HEK293 (cell line): ENCODE data around the gene EIF3B.

Experiments
- CTCF ChIA-PET: fragments of 350-600 bp; formaldehyde crosslinking; extraction: SDS; loops from one replicate; lab custom pipeline; 2021; ENCODE audit warnings: antibody characterized with exemption; lab: Yijun Ruan, JAX
- POLR2A ChIA-PET: fragments of 300-600 bp; formaldehyde crosslinking; extraction: SDS; loops from one replicate; lab custom pipeline; 2020; ENCODE audit warnings: antibody characterized with exemption, inconsistent platforms; lab: Yijun Ruan, JAX
- H3K27ac ChIP-seq: fragments of 200-500 bp; sonication (Bioruptor generic); 2 replicates; pipeline ENCODE4 v1.5.1; 2014; ENCODE audit warnings: low read depth, low read length, control low read depth, inconsistent platforms; ENCODE audit errors: extremely low read depth
- H3K36me3 ChIP-seq, 2 experiments: fragments of 200-500 bp in 1 of 2; sonication (Bioruptor generic) in 1 of 2; 1 replicate in 1 of 2; 2 replicates in 1 of 2; pipeline ENCODE4 v1.5.1; 2014 to 2017; ENCODE audit warnings: inconsistent platforms in 2 of 2, low read length in 2 of 2; ENCODE audit not compliant: control insufficient read depth in 2 of 2, insufficient read depth in 1 of 2
- H3K4me1 ChIP-seq: fragments of 200-500 bp; sonication (Bioruptor generic); 2 replicates; pipeline ENCODE4 v1.5.1; 2014; ENCODE audit warnings: mild to moderate bottlenecking, low read length, inconsistent platforms; ENCODE audit not compliant: control insufficient read depth, insufficient read depth
- H3K4me3 ChIP-seq: 2 replicates; pipeline ENCODE4 v1.5.1; 2011; ENCODE audit warnings: low read depth, mild to moderate bottlenecking, control low read depth, low read length, moderate library complexity
- H3K9me3 ChIP-seq: fragments of 200-500 bp; sonication (Bioruptor generic); 2 replicates; pipeline ENCODE4 v1.5.1; 2014; ENCODE audit warnings: low read depth, low read length, inconsistent platforms; ENCODE audit not compliant: control insufficient read depth, insufficient read depth
- CTCF ChIP-seq: fragments of 450-650 bp; formaldehyde crosslinking; IDR thresholded peaks from 2 replicates; pipeline ENCODE4 v1.5.1; 2016; ENCODE audit warnings: missing biosample characterization, missing genetic modification characterization
- EGR2 ChIP-seq: fragments of 450-650 bp; formaldehyde crosslinking; IDR thresholded peaks from 2 replicates; pipeline ENCODE4 v1.5.1; 2016; ENCODE audit warnings: low read depth, missing biosample characterization, missing genetic modification characterization
- HIC1 ChIP-seq: fragments of 450-650 bp; formaldehyde crosslinking; IDR thresholded peaks from 2 replicates; pipeline ENCODE4 v1.5.1; 2016; ENCODE audit warnings: missing biosample characterization, missing genetic modification characterization
- KLF7 ChIP-seq: fragments of 450-650 bp; formaldehyde crosslinking; IDR thresholded peaks from 2 replicates; pipeline ENCODE4 v1.5.1; 2016; ENCODE audit warnings: missing biosample characterization, missing genetic modification characterization, borderline replicate concordance
- OVOL3 ChIP-seq: fragments of 450-650 bp; formaldehyde crosslinking; IDR thresholded peaks from 2 replicates; pipeline ENCODE4 v1.5.1; 2016; ENCODE audit warnings: missing biosample characterization, missing genetic modification characterization
- PRDM1 ChIP-seq: fragments of 450-650 bp; formaldehyde crosslinking; IDR thresholded peaks from 2 replicates; pipeline ENCODE4; 2016; ENCODE audit warnings: missing biosample characterization, missing genetic modification characterization
- PRDM10 ChIP-seq: fragments of 450-650 bp; formaldehyde crosslinking; IDR thresholded peaks from 2 replicates; pipeline ENCODE4 v1.5.1; 2016; ENCODE audit warnings: missing biosample characterization, missing genetic modification characterization
- SCRT1 ChIP-seq: fragments of 450-650 bp; formaldehyde crosslinking; IDR thresholded peaks from 2 replicates; pipeline ENCODE4 v1.5.1; 2016; ENCODE audit warnings: missing biosample characterization, missing genetic modification characterization, borderline replicate concordance
- SCRT2 ChIP-seq: fragments of 450-650 bp; formaldehyde crosslinking; IDR thresholded peaks from 2 replicates; pipeline ENCODE4 v1.5.1; 2016; ENCODE audit warnings: missing biosample characterization, missing genetic modification characterization
- SP2 ChIP-seq: fragments of 450-650 bp; formaldehyde crosslinking; IDR thresholded peaks from 2 replicates; pipeline ENCODE4 v1.5.1; 2016; ENCODE audit warnings: missing biosample characterization, missing genetic modification characterization
- ZBTB26 ChIP-seq: fragments of 450-650 bp; formaldehyde crosslinking; optimal IDR thresholded peaks from 2 replicates; pipeline ENCODE3; 2016; ENCODE audit warnings: missing biosample characterization, mild to moderate bottlenecking, missing genetic modification characterization
- ZBTB48 ChIP-seq: fragments of 450-650 bp; formaldehyde crosslinking; IDR thresholded peaks from 2 replicates; pipeline ENCODE4 v1.5.1; 2016; ENCODE audit warnings: missing biosample characterization, missing genetic modification characterization
- ZBTB8A ChIP-seq: fragments of 450-650 bp; formaldehyde crosslinking; IDR thresholded peaks from 2 replicates; pipeline ENCODE4 v1.5.1; 2016; ENCODE audit warnings: missing biosample characterization, missing genetic modification characterization
- ZFHX2 ChIP-seq: fragments of 450-650 bp; formaldehyde crosslinking; conservative IDR thresholded peaks from 2 replicates; pipeline ENCODE4 v1.5.1; 2016; ENCODE audit warnings: missing biosample characterization, missing genetic modification characterization
- ZNF121 ChIP-seq: fragments of 450-650 bp; formaldehyde crosslinking; IDR thresholded peaks from 2 replicates; pipeline ENCODE4 v1.5.1; 2016; ENCODE audit warnings: missing biosample characterization, missing genetic modification characterization
- ZNF138 ChIP-seq: fragments of 450-650 bp; formaldehyde crosslinking; IDR thresholded peaks from 2 replicates; pipeline ENCODE4 v1.5.1; 2016; ENCODE audit warnings: missing biosample characterization, missing genetic modification characterization, borderline replicate concordance
- ZNF174 ChIP-seq: fragments of 450-650 bp; formaldehyde crosslinking; IDR thresholded peaks from 2 replicates; pipeline ENCODE4 v1.5.0; 2017; ENCODE audit warnings: missing biosample characterization, mild to moderate bottlenecking, missing genetic modification characterization
- ZNF280C ChIP-seq: fragments of 450-650 bp; formaldehyde crosslinking; IDR thresholded peaks from 2 replicates; pipeline ENCODE4 v1.5.1; 2016; ENCODE audit warnings: missing biosample characterization, missing genetic modification characterization
- ZNF324 ChIP-seq: fragments of 450-650 bp; formaldehyde crosslinking; IDR thresholded peaks from 2 replicates; pipeline ENCODE4 v1.5.1; 2016; ENCODE audit warnings: missing biosample characterization, missing genetic modification characterization
- ZNF404 ChIP-seq: fragments of 450-650 bp; formaldehyde crosslinking; IDR thresholded peaks from 2 replicates; pipeline ENCODE4 v1.5.1; 2017; ENCODE audit warnings: missing biosample characterization, missing genetic modification characterization
- ZNF621 ChIP-seq: fragments of 450-650 bp; formaldehyde crosslinking; IDR thresholded peaks from 2 replicates; pipeline ENCODE4 v1.5.1; 2017; ENCODE audit warnings: missing biosample characterization, missing genetic modification characterization
- ZNF660 ChIP-seq: fragments of 450-650 bp; IDR thresholded peaks from 2 replicates; pipeline ENCODE4 v1.5.1; 2018; ENCODE audit warnings: missing biosample characterization, mild to moderate bottlenecking, missing genetic modification characterization
- ZNF670 ChIP-seq: fragments of 450-650 bp; formaldehyde crosslinking; IDR thresholded peaks from 2 replicates; pipeline ENCODE4 v1.5.1; 2016; ENCODE audit warnings: missing biosample characterization, missing genetic modification characterization, low read depth
- ZNF792 ChIP-seq: fragments of 450-650 bp; formaldehyde crosslinking; IDR thresholded peaks from 2 replicates; pipeline ENCODE4 v1.5.1; 2016; ENCODE audit warnings: missing biosample characterization, missing genetic modification characterization

Gene EIF3B

GRCh38 chr7:2317556-2318293 lies 36.9 kb upstream of the EIF3B start:
- H3K27ac ChIP-seq = no peak overlapping the region
- no peak for TF ChIP-seq PRDM10
- peak; percentile 48; the same call in 1 of the 2 replicates for TF ChIP-seq ZNF121 (tag by site-specific recombination)
- H3K4me3 ChIP-seq = no peak overlapping the region
- H3K9me3 ChIP-seq = no peaks in the 10 kb centered on the region
- H3K36me3 ChIP-seq = no peaks in the 10 kb centered on the region
- no peaks in the 10 kb centered on the region for H3K4me1 ChIP-seq
- CTCF ChIA-PET = no interaction called here
- POLR2A ChIA-PET = interaction anchor here (0.6 to 0.7 kb wide), 2 partner anchors 648 to 741 kb away, joined by 3 to 4 read pairs; no protein-coding TSS in a partner anchor

- CTCF ChIA-PET = no interaction called here
- no peak for TF ChIP-seq ZBTB8A (tag by site-specific recombination)
- TF ChIP-seq SCRT2 (tag by site-specific recombination) = 0 out of 2 replicates have a peak, but pooled peaks have one; percentile 24
- no peak for TF ChIP-seq KLF7 (tag by site-specific recombination)
- TF ChIP-seq ZNF792 (tag by site-specific recombination) = no peak
- no peak for TF ChIP-seq ZNF660 (tag by site-specific recombination)
- no peak for TF ChIP-seq OVOL3 (tag by site-specific recombination)
- no peak for TF ChIP-seq ZNF670 (tag by site-specific recombination)
- no peak for TF ChIP-seq ZNF174
- TF ChIP-seq PRDM1 (tag by site-specific recombination) = no peak
- no peak for TF ChIP-seq ZBTB48 (tag by site-specific recombination)
- TF ChIP-seq SP2 (tag by site-specific recombination) = no peak
- TF ChIP-seq ZNF621 (tag by site-specific recombination) = no peak
- TF ChIP-seq ZNF138 = no peak
- TF ChIP-seq CTCF (tag by site-specific recombination) = 0 out of 2 replicates have a peak, but pooled peaks have one; percentile 11
- no peak for TF ChIP-seq EGR2
- TF ChIP-seq HIC1 (tag by site-specific recombination) = no peak
- TF ChIP-seq ZBTB26 (tag by site-specific recombination) = no peak
- TF ChIP-seq ZNF324 (tag by site-specific recombination) = no peak
- no peak for TF ChIP-seq ZNF404 (tag by site-specific recombination)
- no peak for TF ChIP-seq ZNF280C (tag by site-specific recombination)
- TF ChIP-seq ZFHX2 (tag by site-specific recombination) = no peak
- 0 out of 2 replicates have a peak, but pooled peaks have one; percentile 54 for TF ChIP-seq SCRT1 (tag by site-specific recombination)
These were observed 33.6 kb upstream of the EIF3B start for GRCh38 chr7:2321020-2321419.

More at GRCh38 chr7:2321020-2321419, 33.6 kb upstream of the EIF3B start:
- no peak overlapping the region for H3K27ac ChIP-seq
- H3K4me1 ChIP-seq = no peaks in the 10 kb centered on the region
- no peaks in the 10 kb centered on the region for H3K9me3 ChIP-seq
- POLR2A ChIA-PET = interaction anchor here (0.8 kb wide), 1 partner anchor 409 kb away, joined by 4 read pairs; no protein-coding TSS in a partner anchor
- H3K4me3 ChIP-seq = no peak overlapping the region
- no peaks in the 10 kb centered on the region for H3K36me3 ChIP-seq
